H1 (cell line): ENCODE data around the gene TAF1B.

Experiments used
- CEBPB ChIP-seq: IDR thresholded peaks from 2 replicates; pipeline ENCODE4 v1.6.1; 2012; ENCODE audit warnings: low read depth, low read length
- CTCF ChIP-seq, 3 experiments: IDR thresholded peaks; 1 replicate in 2 of 3; 2 replicates in 1 of 3; pipeline versions ENCODE4 v1.5.1 to v1.6.1; 2011; ENCODE audit warnings: low read length in 3 of 3, mild to moderate bottlenecking in 3 of 3, inconsistent platforms in 2 of 3, low read depth in 1 of 3, moderate library complexity in 1 of 3; ENCODE audit not compliant: insufficient read depth in 1 of 3; ENCODE audit errors: control extremely low read depth in 1 of 3
- EP300 ChIP-seq, 2 experiments: IDR thresholded peaks; 1 replicate in 1 of 2; 2 replicates in 1 of 2; pipeline ENCODE4 v1.6.1; 2011 to 2012; ENCODE audit warnings: low read depth in 2 of 2, low read length in 2 of 2, mild to moderate bottlenecking in 2 of 2, borderline replicate concordance in 1 of 2, inconsistent platforms in 1 of 2, moderate library complexity in 1 of 2
- EZH2 ChIP-seq: fragments of 200-600 bp; sonication (generic); IDR thresholded peaks from 2 replicates; pipeline ENCODE4 v1.7.1; 2012; ENCODE audit warnings: low read depth, mild to moderate bottlenecking, moderate library complexity, low read length, inconsistent platforms; ENCODE audit not compliant: severe bottlenecking
- KDM1A ChIP-seq: fragments of 200-600, 300-600 bp; sonication (generic); IDR thresholded peaks from 2 replicates; pipeline ENCODE4 v1.7.1; 2016; ENCODE audit warnings: mild to moderate bottlenecking, low read length, borderline replicate concordance
- POLR2A ChIP-seq, 2 experiments: IDR thresholded peaks; 1 replicate in 1 of 2; 2 replicates in 1 of 2; pipeline ENCODE4 v1.6.1; 2011; ENCODE audit warnings: low read depth in 2 of 2, low read length in 2 of 2, mild to moderate bottlenecking in 2 of 2; ENCODE audit errors: control extremely low read depth in 1 of 2
- YY1 ChIP-seq: IDR thresholded peaks from 2 replicates; pipeline ENCODE4 v1.6.1; 2011; ENCODE audit warnings: low read depth, mild to moderate bottlenecking, low read length
- ZNF274 ChIP-seq: IDR thresholded peaks from 2 replicates; pipeline ENCODE4 v1.7.0; 2012; ENCODE audit warnings: low read length, borderline replicate concordance; ENCODE audit errors: extremely low read depth

GRCh38 chr2:9975805-9976447 is 132.7 kb downstream of the TAF1B start:
- TF ChIP-seq EZH2 (no peak), CTCF (IDR thresholded peaks at IDR 0.05; ENCODE audit: control extremely low read depth in 1 of 3, insufficient read depth in 1 of 3, low read depth in 1 of 3, low read length in 3 of 3) (no peak), ZNF274 (no peak), POLR2A (IDR thresholded peaks at IDR 0.05; ENCODE audit: control extremely low read depth in 1 of 2, low read depth in 2 of 2, low read length in 2 of 2) (no peak), CEBPB (no peak), YY1 (no peak), EP300 (IDR thresholded peaks at IDR 0.05; ENCODE audit: borderline replicate concordance in 1 of 2, low read depth in 2 of 2, low read length in 2 of 2) (no peak), KDM1A (no peak)
